Stimulated activated CD8-positive, alpha-beta memory T cell treated with anti-CD3 and anti-CD28 coated beads, Interleukin-12 subunit alpha, Interleukin-12 subunit beta, amount 100 ng/mL, for 4 hours (primary cell): ENCODE measurements around the gene KIAA0825.
"Not testable (repeated sequence)": the region's sequence is repeated elsewhere in the genome, so short reads cannot be mapped to it uniquely, and the experiment has no call there.

ENCODE experiments used
- DNase-seq: peaks from one replicate; pipeline ENCODE4 v3.0.0-alpha.2; 2020; ENCODE audit warnings: low read depth

The KIAA0825 gene

DNA sequence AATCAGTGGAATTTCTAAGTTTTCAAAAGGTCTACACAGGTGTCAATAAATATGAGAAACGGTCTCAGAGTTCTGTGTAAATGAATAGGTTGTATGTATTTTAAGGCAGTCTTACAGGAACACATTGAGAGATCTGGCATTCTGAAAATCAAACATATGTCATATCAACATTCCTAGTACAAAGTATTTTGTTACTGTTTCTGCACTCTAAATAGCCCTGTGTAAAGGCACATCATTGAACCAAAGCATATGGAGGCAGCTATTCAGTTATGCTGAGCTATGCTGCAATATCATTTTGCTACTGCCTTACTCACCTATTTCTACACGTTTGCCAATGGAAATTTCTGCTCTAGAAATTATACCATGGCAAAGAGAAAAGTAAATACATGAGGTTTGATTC lies 379.1 kb downstream of the KIAA0825 start:
- no peak for DNase-seq

DNA sequence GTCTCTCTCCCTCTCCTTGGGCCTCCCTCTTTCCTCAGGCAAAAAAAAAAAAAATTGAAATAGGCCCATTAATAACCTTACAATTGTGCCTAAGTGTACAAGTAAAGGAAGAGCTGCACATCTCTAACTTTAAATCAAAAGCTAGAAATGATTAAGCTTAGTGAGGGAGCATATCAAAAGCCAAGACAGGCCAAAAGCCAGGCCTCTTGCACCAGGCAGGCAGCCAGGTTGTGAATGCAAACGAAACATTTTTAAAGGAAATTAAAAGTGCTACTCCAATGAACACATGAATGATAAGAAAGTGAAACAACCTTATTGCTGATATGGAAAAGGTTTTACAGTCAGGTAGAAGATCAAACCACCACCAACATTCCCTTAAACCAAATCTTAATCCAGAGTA lies 383.4 kb downstream of the KIAA0825 start:
- DNase-seq = no peak

DNA sequence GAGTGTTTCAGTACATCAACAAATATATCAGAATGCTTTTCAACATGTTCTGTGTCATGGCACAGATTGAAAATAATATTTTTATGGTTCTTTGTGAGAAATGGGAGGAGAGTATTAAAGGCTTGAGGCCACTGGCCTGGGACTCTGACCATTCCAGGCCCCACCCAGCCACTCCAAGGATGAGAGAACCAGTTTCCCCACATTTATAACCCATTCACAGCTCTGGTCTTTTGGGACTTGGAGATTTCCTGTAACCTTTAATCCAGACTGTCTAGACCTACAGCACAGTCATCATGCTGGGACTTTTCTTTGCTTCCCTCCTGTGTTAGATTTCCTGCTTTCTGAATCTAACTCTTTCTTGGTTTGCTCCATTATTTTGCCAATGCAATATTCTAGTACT lies 389.6 kb downstream of the KIAA0825 start:
- no peak for DNase-seq

DNA sequence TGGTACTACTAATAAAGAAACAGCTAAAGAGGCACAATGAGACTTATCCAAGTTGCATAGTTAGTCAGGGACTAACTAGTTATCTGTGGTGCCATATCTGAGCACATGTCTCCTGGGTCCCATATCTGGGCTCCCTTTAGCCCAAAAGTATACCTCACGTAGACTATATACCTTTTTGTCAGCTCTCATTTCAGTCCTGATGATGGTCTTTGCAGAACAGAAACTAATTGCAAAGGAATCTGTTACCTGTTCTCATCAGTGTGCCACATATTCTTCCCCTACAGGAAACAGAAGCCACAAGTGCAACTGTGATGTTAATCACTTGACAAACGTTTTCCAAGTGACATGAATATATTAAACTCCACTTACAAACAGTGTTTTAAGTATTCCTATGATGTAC lies 395.2 kb downstream of the KIAA0825 start:
- no peak for DNase-seq

DNA sequence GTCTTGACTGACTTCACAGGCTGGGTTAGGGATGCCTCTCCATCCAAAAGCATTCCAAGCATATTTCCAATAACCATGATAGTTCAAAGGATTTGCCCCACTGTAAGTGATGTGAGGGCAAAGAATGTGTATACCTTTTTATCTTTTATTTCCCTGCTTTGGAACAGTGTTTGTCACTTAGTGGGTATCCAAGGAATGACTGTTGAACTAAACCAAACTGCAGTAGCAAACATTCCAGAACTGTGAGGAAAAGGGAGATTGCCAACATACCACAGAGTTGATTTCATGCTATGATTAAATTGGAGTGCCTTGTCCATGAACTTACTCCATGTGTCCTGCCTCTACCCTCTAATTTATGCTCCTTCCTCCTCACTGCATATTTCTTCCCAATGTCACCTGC lies 400.0 kb downstream of the KIAA0825 start:
- no peak for DNase-seq

DNA sequence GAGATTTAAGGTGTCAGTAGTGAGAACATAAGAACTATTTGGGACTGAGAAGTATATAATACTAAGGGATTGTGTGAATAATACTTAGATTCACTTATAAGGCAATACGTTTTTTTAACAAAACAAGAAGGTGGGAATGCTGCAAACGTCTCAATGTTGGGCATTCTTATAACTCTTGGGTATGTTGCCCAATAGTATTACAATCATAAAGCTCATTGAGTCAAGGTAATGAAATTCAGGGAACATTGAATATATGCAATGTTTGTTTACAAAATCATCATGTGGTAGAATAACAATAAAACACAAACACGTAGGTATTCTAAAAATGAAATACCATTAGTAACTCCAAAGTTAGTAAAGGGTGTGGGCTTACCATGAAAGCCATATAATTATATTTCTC lies 400.7 kb downstream of the KIAA0825 start:
- no peak for DNase-seq

DNA sequence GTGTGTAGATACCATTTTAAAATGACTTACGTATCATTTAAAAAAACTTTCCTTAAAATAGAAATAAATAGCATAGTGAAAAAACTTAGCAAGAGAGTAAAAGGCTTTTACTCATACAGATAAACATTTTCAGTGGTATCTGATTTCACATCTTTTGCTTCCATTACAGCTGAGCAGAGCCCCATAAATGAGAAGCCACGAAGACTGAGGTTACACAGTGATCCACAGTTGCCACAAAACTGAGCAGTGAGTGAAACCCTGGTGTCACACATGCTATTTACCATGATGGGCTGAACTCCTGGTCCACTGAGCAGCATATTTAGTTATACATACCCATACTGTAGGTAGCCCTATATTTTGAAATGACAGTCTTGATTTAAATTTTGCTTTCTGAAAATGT lies 401.2 kb downstream of the KIAA0825 start:
- no peak for DNase-seq

DNA sequence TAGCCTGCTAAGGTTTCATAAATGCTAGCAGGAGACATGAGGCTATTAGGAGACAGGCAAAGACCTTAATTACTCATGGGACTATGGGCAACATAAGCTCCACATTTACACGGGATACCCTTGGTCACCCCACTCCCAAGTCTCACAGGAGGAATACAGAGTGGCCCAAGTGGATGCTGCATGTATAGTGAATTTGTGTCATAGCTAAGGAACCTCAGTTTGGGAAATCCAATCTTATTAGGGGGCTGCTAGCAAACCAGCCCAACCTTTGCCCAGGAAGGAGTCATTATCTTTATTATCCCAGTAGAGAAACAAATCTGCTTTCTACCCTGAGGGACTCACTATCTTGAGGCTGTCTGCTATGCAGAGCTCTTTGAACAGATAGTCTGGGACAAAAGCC lies 405.9 kb downstream of the KIAA0825 start:
- DNase-seq = no peak

DNA sequence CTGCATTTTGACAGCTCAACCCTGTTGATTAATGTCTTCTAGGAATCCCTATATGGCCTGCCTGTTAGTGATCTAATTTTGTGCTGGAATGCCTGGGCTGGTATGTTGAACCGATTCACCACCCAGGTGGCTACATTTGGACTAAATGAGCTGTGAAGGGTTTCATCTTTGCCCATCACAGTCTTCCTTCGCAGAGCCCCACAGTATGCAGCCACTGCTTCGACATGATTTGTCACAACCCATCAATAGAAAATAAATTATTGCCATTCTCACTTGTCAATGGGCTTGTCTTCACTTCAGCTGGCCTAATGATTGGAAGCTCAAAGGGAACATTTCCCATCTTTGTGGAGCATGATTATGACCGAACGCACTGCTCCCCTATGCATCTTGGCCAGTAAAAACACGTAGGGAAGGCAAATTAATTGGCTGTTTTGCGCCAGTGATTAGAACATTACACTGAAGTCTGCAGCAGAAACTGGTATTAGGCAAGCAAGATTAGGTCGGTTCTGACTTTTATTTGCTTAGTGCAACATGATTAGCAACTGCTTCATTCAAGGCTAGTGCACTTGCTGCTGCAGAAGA lies 408.5 kb downstream of the KIAA0825 start:
- DNase-seq = no peak

DNA sequence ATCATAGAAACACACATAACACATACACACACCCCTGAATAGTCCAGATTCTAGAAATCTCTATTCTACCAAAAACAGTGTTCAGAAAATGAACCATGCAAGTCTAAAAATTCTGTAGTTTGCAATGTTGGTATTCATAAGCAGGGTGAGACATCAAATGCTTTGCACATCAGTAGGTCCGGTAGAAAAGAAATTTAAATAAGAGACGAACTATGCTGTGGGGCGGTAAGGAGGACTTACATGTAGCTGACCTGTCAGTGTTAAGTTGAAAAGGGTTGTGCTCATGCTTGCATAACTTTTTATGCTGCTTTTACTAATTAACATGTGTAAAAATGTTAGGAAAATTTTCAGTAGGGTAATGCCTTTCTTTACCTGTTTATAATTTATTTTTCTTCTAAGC lies 409.1 kb downstream of the KIAA0825 start:
- no peak for DNase-seq

DNA sequence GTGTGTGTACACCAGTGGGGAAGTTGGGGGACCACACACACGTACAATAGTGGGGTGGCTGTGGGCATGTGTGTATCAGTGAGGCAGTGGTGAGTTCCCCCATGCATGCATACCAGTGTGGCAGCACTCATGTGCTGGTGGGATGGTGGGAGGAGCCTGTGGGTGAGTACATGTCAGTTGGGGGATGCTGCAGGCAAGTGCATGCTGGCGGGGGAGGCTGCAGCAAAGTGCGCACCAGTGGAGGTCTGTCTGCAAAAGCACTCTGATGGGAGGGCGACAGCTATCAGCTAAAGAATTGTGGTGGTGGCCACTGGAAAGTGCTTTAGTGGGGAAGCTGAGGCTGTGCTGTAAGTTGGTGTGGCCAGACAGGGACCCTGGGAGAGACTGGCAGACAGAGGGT lies 418.8 kb downstream of the KIAA0825 start:
- DNase-seq = no peak

DNA sequence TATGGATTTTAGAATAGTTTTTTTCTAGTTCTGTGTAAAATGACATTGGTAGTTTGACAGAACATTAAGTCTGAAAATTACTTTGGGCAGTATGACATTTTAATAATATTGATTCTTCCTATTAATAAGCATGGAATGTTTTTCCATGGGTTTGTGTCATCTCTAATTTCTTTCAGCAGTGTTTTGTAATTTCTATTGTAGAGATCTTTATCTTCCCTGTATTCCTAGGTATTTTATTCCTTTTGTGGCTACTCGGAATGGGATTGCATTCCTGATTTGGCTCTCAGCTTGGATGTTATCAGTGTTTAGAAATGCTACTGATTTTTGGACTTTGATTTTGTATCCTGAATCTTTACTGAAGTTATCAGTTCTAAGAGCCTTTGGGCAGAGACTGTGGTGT lies 420.4 kb downstream of the KIAA0825 start:
- no peak for DNase-seq

DNA sequence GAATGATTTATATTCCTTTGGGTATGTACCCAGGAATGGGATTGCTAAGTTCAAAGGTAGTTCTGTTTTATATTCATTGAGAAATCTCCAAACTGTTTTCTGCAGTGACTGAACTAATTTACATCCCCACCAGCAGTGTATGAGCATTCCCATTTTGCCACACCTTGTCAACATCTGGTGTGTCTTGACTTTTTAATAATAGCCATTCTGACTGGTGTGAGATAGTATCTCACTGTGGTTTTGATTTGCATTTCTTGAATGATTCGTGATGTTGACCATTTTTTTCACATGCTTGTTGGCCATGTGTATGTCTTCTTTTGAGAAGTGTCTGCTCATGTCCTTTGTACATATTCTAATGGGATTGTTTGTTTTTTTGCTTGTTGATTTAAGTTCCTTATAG lies 421.5 kb downstream of the KIAA0825 start:
- no peak for DNase-seq

DNA sequence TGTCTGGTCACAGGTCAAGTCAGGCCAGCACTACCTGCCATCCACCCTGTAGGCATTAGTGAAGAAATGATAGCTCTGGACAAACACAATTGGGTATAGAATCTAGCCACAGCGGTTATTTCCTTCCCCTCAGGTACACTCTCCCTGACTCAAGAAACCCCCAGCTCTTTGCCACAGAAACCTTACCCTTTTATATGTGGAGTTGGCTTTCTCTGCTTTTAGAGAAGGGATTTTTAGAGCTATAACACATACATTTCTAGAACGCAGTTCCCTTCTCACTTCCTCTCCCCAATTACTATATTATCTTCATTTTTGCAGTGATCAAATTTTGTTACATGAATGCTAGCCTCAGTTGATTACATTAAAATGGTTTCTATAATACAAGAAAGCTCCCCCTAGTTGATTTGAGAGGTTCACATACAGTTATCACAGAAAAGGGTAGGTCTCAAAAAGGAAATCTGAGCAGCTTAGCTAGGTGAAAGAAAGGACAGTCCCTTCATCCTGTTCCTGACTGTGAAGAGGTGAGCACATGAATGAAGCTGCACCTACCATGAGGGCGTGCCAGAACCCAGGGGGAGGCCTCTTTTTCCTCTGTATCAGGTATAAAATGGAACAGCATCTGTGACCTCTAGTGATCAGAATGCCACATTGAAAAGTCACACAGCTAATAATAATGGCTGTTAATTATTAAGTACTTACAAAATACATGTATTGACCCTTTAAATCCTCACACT lies 425.6 kb downstream of the KIAA0825 start:
- no peak for DNase-seq

DNA sequence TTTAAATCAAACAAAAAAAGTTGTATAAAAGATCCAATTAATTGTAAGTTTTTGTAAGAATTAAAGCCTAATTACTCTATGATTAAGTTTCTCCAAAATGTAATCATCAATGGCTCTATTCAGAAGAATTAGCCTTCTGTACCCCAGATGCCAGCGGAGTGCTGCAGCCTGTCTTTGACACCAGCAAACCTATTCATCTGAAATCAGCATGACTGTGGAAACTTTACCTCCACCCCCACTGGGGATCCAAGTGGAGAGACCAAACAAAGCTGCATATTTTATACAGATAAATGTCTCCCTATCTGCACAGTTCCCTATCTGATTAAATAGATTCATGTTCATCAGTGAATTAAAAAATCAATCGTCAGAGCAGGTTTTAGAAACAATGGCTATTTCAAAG lies 426.8 kb downstream of the KIAA0825 start:
- no peak for DNase-seq

DNA sequence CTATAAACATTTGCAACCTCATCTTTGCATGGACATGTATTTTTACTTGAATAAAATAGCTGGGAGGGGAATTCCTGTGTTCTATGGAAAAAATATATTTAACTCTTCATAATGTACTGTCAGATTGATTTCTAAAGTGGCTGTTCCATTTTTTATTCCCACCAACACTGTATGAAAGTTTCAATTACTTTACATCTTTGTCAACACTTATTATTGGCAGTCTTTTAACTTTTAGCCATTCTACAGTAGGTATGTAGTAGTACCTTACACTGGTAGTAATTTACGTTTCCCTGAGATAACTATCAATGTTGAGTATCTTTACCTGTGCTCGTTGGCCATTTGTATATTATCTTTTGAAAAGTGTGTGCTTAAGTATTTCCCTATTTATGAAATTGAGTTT lies 429.7 kb downstream of the KIAA0825 start:
- DNase-seq = no peak

DNA sequence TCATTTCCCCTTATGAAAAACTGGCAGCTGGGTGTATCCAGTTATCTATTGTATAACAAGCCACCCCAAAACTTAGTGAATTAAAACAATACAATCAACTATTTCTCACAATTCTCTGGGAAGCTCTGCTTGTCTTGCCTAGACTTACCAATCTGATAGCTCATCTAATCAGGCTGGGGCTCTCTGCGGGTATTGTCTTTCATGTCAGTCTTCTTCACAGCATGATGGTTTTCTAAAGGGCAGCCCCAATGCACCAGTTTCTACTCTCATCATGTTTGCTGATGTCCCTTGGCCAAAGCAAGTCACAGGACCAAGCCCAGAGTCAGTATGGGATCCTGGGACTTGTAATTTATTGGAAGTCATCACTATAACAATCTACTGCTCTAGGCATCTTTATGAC lies 433.5 kb downstream of the KIAA0825 start:
- no peak for DNase-seq

DNA sequence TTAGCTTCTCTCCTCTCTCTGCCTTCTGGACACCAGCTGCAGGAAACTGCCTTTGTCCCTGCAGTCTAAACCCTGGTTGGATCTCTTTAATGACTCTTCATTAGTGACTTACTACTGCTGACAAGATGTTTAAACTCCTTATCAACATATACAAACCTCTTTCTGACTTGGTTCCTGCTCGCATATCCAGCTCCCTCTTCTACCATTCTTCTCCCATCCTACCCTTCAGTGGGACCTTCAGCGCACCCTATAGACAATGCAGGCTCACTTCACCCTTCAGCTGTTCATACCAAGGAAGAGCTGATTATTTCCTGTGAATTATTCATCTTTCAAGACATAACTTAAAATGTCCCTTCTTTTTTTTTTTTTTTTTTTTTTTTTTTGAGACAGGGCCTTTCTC lies 436.5 kb downstream of the KIAA0825 start:
- DNase-seq = no peak

DNA sequence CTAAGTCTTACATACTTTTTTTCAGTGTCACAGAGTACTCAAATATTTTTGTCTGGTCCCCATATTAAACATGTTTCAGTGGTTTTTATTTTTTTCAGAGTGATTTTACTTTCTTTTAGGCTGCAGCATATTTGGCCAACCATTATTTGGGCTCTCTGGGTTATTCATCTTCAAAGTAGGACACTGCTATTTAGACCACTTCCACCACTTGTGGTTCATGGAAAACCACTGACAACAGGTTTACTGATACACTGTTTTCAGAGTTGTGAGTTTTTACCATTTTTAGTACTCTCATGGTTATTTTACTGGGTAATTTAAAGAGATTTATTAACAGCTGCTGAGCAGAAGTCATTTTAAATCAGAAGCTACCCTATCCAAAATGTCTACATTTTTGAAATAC lies 437.6 kb downstream of the KIAA0825 start:
- DNase-seq = no peak

DNA sequence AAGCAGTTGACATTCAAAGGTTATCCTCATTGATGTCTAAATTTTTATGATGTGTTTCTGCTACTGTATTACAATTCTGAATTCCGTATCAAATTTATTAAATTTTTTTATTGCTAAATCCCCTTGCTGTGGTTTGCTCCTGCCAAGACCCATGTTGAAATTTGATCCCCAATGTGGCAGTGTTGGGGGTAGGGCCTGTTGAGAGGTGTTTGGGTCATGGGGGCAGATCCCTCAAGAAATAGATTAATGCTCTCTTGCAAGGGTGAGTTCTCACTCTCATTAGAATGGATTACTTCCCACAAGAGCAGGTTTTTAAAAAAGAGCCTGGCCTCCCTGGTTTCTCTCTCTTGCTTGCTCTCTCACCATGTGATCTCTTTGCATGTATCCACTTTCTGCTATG lies 442.5 kb downstream of the KIAA0825 start:
- DNase-seq = no peak

DNA sequence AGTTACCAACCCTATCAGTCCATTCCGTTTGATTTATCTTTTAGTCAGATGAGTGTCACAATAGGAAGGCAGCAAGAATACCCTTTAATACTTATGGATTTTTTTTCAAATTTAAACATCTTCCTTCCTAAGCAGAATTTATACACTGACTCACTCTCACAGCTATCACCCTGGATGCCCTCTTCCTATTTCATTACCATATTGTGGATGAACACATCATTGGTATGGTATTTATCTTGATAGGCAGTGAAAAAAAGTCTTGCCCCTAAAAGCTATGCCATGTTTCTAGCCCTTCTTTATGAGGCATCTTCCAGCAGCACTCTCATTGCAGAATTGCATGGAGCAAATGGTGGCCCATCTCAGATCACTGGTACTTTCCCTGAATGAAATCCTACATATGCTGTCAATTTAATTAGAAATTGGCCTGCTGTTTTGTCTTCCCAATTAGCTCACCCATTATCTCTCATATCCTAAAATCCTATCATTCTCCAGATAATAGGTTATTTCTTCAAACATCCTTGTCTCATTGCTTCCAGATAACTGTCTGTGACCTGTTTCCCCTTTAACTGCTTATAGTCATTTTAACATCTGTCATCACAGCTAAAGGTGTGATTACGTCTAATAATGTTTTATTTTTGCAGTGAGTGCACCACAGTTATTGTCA lies 443.5 kb downstream of the KIAA0825 start:
- DNase-seq = no peak

DNA sequence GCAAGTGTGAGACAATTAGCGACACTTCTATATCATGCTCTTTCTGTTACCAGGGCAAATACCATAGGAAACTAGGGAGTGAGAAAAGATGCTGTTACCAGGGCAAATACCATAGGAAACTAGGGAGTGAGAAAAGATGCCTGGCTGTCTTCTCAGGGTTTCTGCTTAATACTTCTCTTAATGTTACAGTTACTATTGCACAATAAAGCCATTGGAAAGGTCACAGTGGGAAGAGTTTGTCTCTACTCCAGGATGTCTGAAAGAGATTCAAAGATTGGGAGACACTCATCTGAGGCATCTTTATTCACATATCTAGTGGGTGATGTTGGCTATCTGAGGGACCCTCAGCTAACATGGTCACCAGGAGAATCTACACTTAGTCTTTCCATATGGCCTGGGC lies 445.3 kb downstream of the KIAA0825 start:
- DNase-seq = no peak

DNA sequence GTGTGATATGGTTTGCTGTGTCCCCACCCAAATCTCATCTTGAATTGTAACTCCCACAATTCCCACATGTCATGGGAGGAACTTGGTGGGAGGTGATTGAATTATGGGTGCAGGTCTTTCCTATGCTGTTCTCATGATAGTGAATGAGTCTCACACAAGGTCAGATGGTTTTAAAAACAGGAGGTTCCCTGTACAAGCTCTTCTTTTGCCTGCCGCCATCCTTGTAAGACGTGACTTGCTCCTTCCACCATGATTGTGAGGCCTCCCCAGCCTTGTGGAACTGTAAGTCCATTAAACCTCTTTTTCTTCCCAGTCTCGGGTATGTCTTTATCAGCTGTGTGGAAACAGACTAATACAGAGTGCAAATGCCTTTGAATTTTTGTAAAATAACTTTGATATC lies 447.3 kb downstream of the KIAA0825 start:
- DNase-seq = not testable (repeated sequence)

DNA sequence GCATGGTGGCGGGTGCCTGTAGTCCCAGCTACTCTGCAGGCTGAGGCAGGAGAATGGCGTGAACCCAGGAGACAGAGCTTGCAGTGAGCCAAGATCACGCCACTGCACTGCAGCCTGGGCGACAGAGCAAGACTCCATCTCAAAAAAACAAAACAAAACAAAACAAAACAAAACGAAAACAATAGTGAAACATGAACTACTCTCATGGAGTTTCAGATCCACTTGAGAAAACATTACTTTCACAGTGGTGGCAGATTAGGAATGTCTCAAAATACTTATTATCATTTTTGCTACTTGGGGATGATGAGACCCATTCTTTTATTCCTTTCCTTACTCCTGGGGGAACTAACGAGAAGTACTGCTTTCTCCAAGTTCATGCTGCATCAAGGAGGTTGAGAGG lies 448.2 kb downstream of the KIAA0825 start:
- DNase-seq = not testable (repeated sequence)
